ENCODE data around the gene FAM20A. TPM values are rescaled to one million over a fixed set of nuclear protein-coding genes. Genes with fewer than 3 reads are reported as not detected.

The FAM20A gene
- total RNA-seq, 1 experiment from 2014 or later = 1.3 TPM

GRCh38 chr17:68569346-68569745 is 31.8 kb downstream of the FAM20A start:
- TF ChIP-seq CTCF (IDR thresholded peaks at IDR 0.05; ENCODE audit: unreplicated experiment) = no peak
- Mint-ChIP-seq H3K9me3 (ENCODE audit: low read depth, unreplicated experiment) (no peaks in the 10 kb centered on the region), H3K4me1 (ENCODE audit: low read depth, unreplicated experiment) (no peaks in the 10 kb centered on the region), H3K4me3 (ENCODE audit: low read depth, unreplicated experiment) (no peak overlapping the region), H3K27ac (ENCODE audit: unreplicated experiment) (no peak overlapping the region), H3K27me3 (ENCODE audit: unreplicated experiment) (peaks cover 39% of the 10 kb centered on the region), H3K36me3 (ENCODE audit: insufficient read depth, unreplicated experiment) (no peaks in the 10 kb centered on the region)
- no peak for DNase-seq
- intact Hi-C loops (cut with micrococcal nuclease; ENCODE audit: unreplicated experiment) = no loop called here
- CTCF ChIA-PET = no interaction called here
- BruUV-seq (replicated peaks) = no TSS peak

- Mint-ChIP-seq H3K36me3 (ENCODE audit: insufficient read depth, unreplicated experiment) (no peaks in the 10 kb centered on the region), H3K4me1 (ENCODE audit: low read depth, unreplicated experiment) (no peaks in the 10 kb centered on the region), H3K9me3 (ENCODE audit: low read depth, unreplicated experiment) (no peaks in the 10 kb centered on the region), H3K27me3 (ENCODE audit: unreplicated experiment) (peaks cover 39% of the 10 kb centered on the region), H3K27ac (ENCODE audit: unreplicated experiment) (no peak overlapping the region), H3K4me3 (ENCODE audit: low read depth, unreplicated experiment) (no peak overlapping the region)
- CTCF ChIA-PET = no interaction called here
- BruUV-seq (replicated peaks) = no TSS peak
- intact Hi-C loops (cut with micrococcal nuclease; ENCODE audit: unreplicated experiment) = no loop called here
- no peak for DNase-seq
- no peak for TF ChIP-seq CTCF (IDR thresholded peaks at IDR 0.05; ENCODE audit: unreplicated experiment)
Observed at GRCh38 chr17:68568581-68568980, 32.6 kb downstream of the FAM20A start.

- Mint-ChIP-seq H3K9me3 (ENCODE audit: low read depth, unreplicated experiment) (no peaks in the 10 kb centered on the region), H3K27me3 (ENCODE audit: unreplicated experiment) (peaks cover 39% of the 10 kb centered on the region), H3K27ac (ENCODE audit: unreplicated experiment) (no peak overlapping the region), H3K4me3 (ENCODE audit: low read depth, unreplicated experiment) (no peak overlapping the region), H3K4me1 (ENCODE audit: low read depth, unreplicated experiment) (no peaks in the 10 kb centered on the region), H3K36me3 (ENCODE audit: insufficient read depth, unreplicated experiment) (no peaks in the 10 kb centered on the region)
- TF ChIP-seq CTCF (IDR thresholded peaks at IDR 0.05; ENCODE audit: unreplicated experiment) = no peak
- intact Hi-C loops (cut with micrococcal nuclease; ENCODE audit: unreplicated experiment) = no loop called here
- no peak for DNase-seq
- CTCF ChIA-PET = no interaction called here
- no TSS peak for BruUV-seq (replicated peaks)
Observed at GRCh38 chr17:68567581-68567980, 33.6 kb downstream of the FAM20A start.

GRCh38 chr17:68567035-68567434 is 34.1 kb downstream of the FAM20A start:
- DNase-seq = no peak
- Mint-ChIP-seq H3K4me1 (ENCODE audit: low read depth, unreplicated experiment) (no peaks in the 10 kb centered on the region), H3K36me3 (ENCODE audit: insufficient read depth, unreplicated experiment) (no peaks in the 10 kb centered on the region), H3K9me3 (ENCODE audit: low read depth, unreplicated experiment) (no peaks in the 10 kb centered on the region), H3K27me3 (ENCODE audit: unreplicated experiment) (peaks cover 39% of the 10 kb centered on the region), H3K4me3 (ENCODE audit: low read depth, unreplicated experiment) (no peak overlapping the region), H3K27ac (ENCODE audit: unreplicated experiment) (no peak overlapping the region)
- intact Hi-C loops (cut with micrococcal nuclease; ENCODE audit: unreplicated experiment) = no loop called here
- CTCF ChIA-PET = no interaction called here
- no TSS peak for BruUV-seq (replicated peaks)
- no peak for TF ChIP-seq CTCF (IDR thresholded peaks at IDR 0.05; ENCODE audit: unreplicated experiment)

GRCh38 chr17:68566442-68566738 is 34.8 kb downstream of the FAM20A start:
- TF ChIP-seq CTCF (IDR thresholded peaks at IDR 0.05; ENCODE audit: unreplicated experiment) = no peak
- no peak overlapping the region for H3K27ac Mint-ChIP-seq (ENCODE audit: unreplicated experiment)
- peaks cover 39% of the 10 kb centered on the region for H3K27me3 Mint-ChIP-seq (ENCODE audit: unreplicated experiment)
- no peaks in the 10 kb centered on the region for H3K36me3 Mint-ChIP-seq (ENCODE audit: insufficient read depth, unreplicated experiment)
- no peaks in the 10 kb centered on the region for H3K9me3 Mint-ChIP-seq (ENCODE audit: low read depth, unreplicated experiment)
- H3K4me3 Mint-ChIP-seq (ENCODE audit: low read depth, unreplicated experiment) = no peak overlapping the region
- no peaks in the 10 kb centered on the region for H3K4me1 Mint-ChIP-seq (ENCODE audit: low read depth, unreplicated experiment)
- no peak for DNase-seq
- BruUV-seq (replicated peaks) = no TSS peak
- CTCF ChIA-PET = no interaction called here
- intact Hi-C loops (cut with micrococcal nuclease; ENCODE audit: unreplicated experiment) = no loop called here
